Measurements from ENCODE around the gene RTL10. TPM values are rescaled to one million over a fixed set of nuclear protein-coding genes. Genes with fewer than 3 reads are reported as not detected.
"Not testable (repeated sequence)": the region's sequence is repeated elsewhere in the genome, so short reads cannot be mapped to it uniquely, and the experiment has no call there.

RTL10 gene
- total and polyA plus RNA-seq, 10 of the 15 experiments (the other 5 are each of a cell fraction or from before 2014, with no cell fraction given) = 5.3 to 18.1 (median 10.3) TPM

GRCh38 chr22:19884161-19884953 is 29.7 kb upstream of the RTL10 start:
- ChIA-PET SMC1A (ENCODE audit: uncharacterized antibody, unreplicated experiment) (interaction anchor here (0.7 kb wide), 1 partner anchor 840 kb away, joined by 3 read pairs; no protein-coding TSS in a partner anchor), POLR2A (no interaction called here), RAD21 (ENCODE audit: unreplicated experiment) (no interaction called here), CTCF (no interaction called here)
- ATAC-seq (no peak), DNase-seq (ENCODE audit: low read depth, low spot score) (no peak), FAIRE-seq (no peak)
- no peak overlapping the region for H3K4me3 ChIP-seq
- H3K36me3 ChIP-seq (ENCODE audit: control insufficient read depth in 2 of 2, insufficient read depth in 2 of 2, low read length in 1 of 2) = no peaks in the 10 kb centered on the region
- H3K27me3 ChIP-seq (replicated peaks in 1 of 2; ENCODE audit: control insufficient read depth in 2 of 2, insufficient read depth in 2 of 2, low read length in 1 of 2) = no peaks in the 10 kb centered on the region
- intact Hi-C loops (cut with micrococcal nuclease; ENCODE audit: unreplicated experiment) = no loop called here
- H3K4me1 ChIP-seq (ENCODE audit: control insufficient read depth, insufficient read depth, low read length) = no peaks in the 10 kb centered on the region
- TF ChIP-seq USF1 (IDR thresholded peaks at IDR 0.05; ENCODE audit: borderline replicate concordance, extremely low read length, insufficient read depth, low read depth, low read length) = no peak
- no peak overlapping the region for H2AFZ ChIP-seq (ENCODE audit: control insufficient read depth, low read depth, low read length)
- WGBS (ENCODE audit: insufficient coverage, insufficient replicate concordance, low lambda C conversion rate, missing lambda C conversion rate) = 78% methylated on average over 15 of the region's 15 CpGs
- no peak overlapping the region for H3K27ac ChIP-seq (ENCODE audit: control insufficient read depth, insufficient read depth)
- H3K9me3 ChIP-seq (replicated peaks; ENCODE audit: control insufficient read depth, insufficient read depth, low read length) = no peaks in the 10 kb centered on the region
- H3K79me2 ChIP-seq (ENCODE audit: control insufficient read depth, insufficient read depth, low read length) = no peaks in the 10 kb centered on the region
- H4K20me1 ChIP-seq (ENCODE audit: control insufficient read depth, insufficient read depth) = no peaks in the 10 kb centered on the region
- in situ Hi-C loops (cut with MboI) = no loop called here
- no peak overlapping the region for H3K4me2 ChIP-seq (ENCODE audit: control insufficient read depth, insufficient read depth)
- H3K9ac ChIP-seq (ENCODE audit: control insufficient read depth, insufficient read depth, low read length) = no peak overlapping the region
- no TSS peak for BruUV-seq (replicated peaks)

- H3K36me3 ChIP-seq (ENCODE audit: control insufficient read depth in 2 of 2, insufficient read depth in 2 of 2, low read length in 1 of 2); H3K4me2 ChIP-seq (ENCODE audit: control insufficient read depth, insufficient read depth); CTCF ChIA-PET; H3K4me1 ChIP-seq (ENCODE audit: control insufficient read depth, insufficient read depth, low read length); H4K20me1 ChIP-seq (ENCODE audit: control insufficient read depth, insufficient read depth); H3K27ac ChIP-seq (ENCODE audit: control insufficient read depth, insufficient read depth); FAIRE-seq; in situ Hi-C loops (cut with MboI); H3K4me3 ChIP-seq; H3K79me2 ChIP-seq (ENCODE audit: control insufficient read depth, insufficient read depth, low read length); H2AFZ ChIP-seq (ENCODE audit: control insufficient read depth, low read depth, low read length); ATAC-seq; H3K9me3 ChIP-seq (replicated peaks; ENCODE audit: control insufficient read depth, insufficient read depth, low read length); intact Hi-C loops (cut with micrococcal nuclease; ENCODE audit: unreplicated experiment); DNase-seq (ENCODE audit: low read depth, low spot score); H3K9ac ChIP-seq (ENCODE audit: control insufficient read depth, insufficient read depth, low read length); RAD21 ChIA-PET (ENCODE audit: unreplicated experiment); H3K27me3 ChIP-seq (replicated peaks in 1 of 2; ENCODE audit: control insufficient read depth in 2 of 2, insufficient read depth in 2 of 2, low read length in 1 of 2); SMC1A ChIA-PET (ENCODE audit: uncharacterized antibody, unreplicated experiment); BruUV-seq (replicated peaks): not testable (repeated sequence)
- POLR2A ChIA-PET = interaction anchor here (0.6 kb wide), 1 partner anchor 13 kb away, joined by 4 read pairs; no protein-coding TSS in a partner anchor
- WGBS (ENCODE audit: insufficient coverage, insufficient replicate concordance, low lambda C conversion rate, missing lambda C conversion rate) = 54% methylated on average over 7 of the region's 8 CpGs
Measured at GRCh38 chr22:19883446-19883845, 28.8 kb upstream of the RTL10 start.
